ENCODE measurements around the gene HIGD2A.
"Not testable (repeated sequence)": the region's sequence is repeated elsewhere in the genome, so short reads cannot be mapped to it uniquely, and the experiment has no call there.

HIGD2A gene

DNA sequence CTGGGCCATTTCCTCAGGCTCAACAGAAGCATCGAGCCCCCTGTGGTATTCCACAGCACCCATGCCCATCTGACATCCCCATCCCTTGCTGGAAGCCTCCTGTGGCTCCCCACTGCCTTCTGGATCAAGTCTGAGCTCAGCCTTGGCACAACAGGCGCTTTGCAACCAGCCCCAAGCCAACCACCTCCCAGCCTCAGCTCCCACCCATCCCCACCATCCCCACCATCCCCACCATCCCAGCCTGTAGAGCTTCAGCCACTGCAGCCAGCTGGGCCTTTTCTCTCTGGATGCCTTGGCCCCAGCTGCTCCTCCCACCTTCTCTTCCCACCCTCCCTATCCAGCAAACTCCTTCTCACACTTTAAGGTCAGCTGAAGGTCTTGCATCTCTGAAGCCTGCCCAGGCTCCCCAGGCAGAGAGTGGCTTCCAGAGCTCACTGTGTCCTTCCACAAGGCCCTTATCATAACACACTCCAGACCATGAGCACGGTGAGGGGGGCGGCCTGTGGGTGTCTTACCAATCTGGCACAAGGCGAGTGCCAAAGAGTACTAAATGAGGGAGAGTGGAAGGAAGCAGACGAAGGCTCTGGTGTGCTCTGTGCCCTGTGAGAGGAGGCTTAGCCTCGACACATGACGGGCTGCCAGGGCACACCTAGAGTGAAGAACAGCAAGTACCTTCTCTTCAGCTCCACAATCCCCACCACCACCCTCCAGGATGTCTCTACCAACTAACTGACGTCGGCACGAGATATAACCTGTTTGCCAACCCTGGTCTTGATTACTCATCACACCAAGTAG lies 6.5 kb downstream of the HIGD2A start:
- DNase-seq (no peak), ATAC-seq (replicated peaks) (no peak)
- Mint-ChIP-seq H3K4me1 (peaks cover 0 to 13% of the 10 kb centered on the region in 2 donors), H3K27ac (peak overlapping the region; percentile 31), H3K27me3 (no peaks in the 10 kb centered on the region), H3K4me3 (no peak overlapping the region), H3K36me3 (peaks cover 30 to 60% of the 10 kb centered on the region in 2 donors), H3K9me3 (no peaks in the 10 kb centered on the region)

DNA sequence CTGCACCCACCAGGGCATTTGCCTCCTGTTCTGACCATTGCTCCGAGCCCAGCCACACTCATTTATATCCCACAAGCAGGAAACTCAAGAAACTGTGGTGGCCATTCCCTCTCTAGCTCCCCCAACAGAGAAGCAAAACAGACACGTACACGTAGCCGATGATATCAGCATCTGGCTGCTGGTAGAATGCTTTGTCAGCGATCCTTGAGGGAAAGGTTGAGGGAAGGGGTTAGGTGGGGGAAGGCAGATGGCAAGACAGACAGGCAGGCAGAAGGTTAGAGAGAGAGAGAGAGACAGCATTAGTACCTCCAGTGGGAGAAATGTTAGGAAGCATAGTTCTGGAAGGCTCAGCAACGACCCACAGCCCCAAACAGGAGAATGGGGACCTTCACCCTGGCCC lies 7.8 kb downstream of the HIGD2A start:
- H3K4me3 Mint-ChIP-seq: no peak overlapping the region
- DNase-seq (no peak), ATAC-seq (replicated peaks) (no peak)
- H3K36me3 Mint-ChIP-seq: peaks cover 24 to 57% of the 10 kb centered on the region in 2 donors
- peaks cover 4 to 9% of the 10 kb centered on the region in 2 donors for H3K4me1 Mint-ChIP-seq
- no peak overlapping the region for H3K27ac Mint-ChIP-seq
- H3K27me3 Mint-ChIP-seq: no peaks in the 10 kb centered on the region
- no peaks in the 10 kb centered on the region for H3K9me3 Mint-ChIP-seq

DNA sequence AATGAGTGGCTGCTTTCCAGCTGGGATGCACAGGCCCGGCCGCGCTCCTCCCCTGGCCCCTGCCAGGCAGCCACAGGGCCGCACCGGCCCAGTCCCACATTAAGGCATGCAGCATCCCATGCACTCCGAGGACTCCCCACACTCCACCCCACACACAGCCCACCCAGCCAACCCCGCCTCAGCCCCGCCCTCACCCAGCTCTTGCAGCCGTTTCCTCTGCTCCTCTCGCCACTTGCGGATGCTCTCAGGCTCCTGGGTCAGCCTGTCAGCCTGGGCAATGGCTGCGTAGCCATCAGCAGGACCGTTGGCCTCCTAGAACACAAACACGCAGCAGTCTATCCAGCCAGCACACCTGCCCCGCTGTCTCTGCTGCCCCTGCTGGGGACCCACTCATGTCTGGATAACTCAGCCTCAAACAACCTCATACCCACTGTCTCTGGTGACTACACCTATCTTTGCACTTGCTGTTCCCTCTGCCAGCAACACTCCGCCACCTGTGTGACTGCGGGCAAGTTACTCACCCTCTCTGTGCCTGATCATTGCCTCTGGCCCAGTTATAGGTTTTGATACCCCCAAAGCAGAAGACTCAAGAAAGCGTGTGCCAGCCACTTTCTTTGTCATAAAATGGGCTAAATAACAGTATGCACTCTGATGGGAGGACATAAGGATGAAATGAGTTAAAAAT lies 9.3 kb downstream of the HIGD2A start:
- no peak for DNase-seq
- no peaks in the 10 kb centered on the region for H3K27me3 Mint-ChIP-seq
- no peak overlapping the region for H3K27ac Mint-ChIP-seq
- H3K4me3 Mint-ChIP-seq: no peak overlapping the region
- peaks cover 21 to 54% of the 10 kb centered on the region in 2 donors for H3K36me3 Mint-ChIP-seq
- no peaks in the 10 kb centered on the region for H3K9me3 Mint-ChIP-seq
- H3K4me1 Mint-ChIP-seq: peaks cover 0 to 4% of the 10 kb centered on the region in 2 donors
- ATAC-seq (replicated peaks): no peak

DNA sequence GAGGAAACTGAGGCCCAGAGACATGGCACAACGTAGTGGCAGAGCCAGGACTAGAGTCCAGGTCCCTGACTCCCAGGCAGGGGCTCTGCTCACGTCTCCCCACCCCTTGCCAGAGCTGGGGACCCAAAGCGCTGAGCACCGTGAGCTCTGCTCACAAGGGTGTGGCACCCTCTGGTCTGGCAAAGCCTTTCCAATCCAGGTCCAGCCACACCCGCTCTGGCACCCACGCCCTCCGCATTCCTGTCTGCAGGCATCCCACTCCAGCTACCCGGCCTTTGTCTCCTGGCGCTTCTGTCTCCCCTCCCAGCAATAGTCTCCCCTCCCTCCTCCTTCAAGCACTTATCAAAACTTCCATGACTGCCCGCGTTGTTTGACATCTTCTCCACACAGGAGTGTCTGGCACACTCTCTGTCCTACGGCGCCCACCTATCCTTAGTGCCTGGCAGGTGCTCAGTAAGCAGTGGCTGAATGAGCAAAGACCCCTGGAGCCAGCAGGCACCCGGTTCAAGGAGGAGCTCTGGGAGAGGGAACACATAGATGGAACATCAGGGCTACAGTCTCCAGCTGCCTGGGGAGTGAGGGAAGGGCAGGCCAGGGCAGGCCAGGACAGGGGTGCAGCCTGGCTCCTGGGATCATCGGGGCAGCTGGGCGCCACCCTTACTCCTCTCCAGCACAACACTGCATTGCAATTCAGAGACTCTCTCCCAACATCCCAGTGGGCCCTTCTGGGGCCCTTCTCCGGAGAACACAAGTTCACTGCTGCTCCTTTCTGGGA lies 12.0 kb downstream of the HIGD2A start:
- H3K4me1 Mint-ChIP-seq: peaks cover 0 to 4% of the 10 kb centered on the region in 2 donors
- H3K9me3 Mint-ChIP-seq: no peaks in the 10 kb centered on the region
- DNase-seq (no peak), ATAC-seq (replicated peaks) (no peak)
- no peaks in the 10 kb centered on the region for H3K27me3 Mint-ChIP-seq
- H3K4me3 Mint-ChIP-seq: no peak overlapping the region
- H3K27ac Mint-ChIP-seq: peak overlapping the region; percentile 63
- H3K36me3 Mint-ChIP-seq: peaks cover 19 to 42% of the 10 kb centered on the region in 2 donors

DNA sequence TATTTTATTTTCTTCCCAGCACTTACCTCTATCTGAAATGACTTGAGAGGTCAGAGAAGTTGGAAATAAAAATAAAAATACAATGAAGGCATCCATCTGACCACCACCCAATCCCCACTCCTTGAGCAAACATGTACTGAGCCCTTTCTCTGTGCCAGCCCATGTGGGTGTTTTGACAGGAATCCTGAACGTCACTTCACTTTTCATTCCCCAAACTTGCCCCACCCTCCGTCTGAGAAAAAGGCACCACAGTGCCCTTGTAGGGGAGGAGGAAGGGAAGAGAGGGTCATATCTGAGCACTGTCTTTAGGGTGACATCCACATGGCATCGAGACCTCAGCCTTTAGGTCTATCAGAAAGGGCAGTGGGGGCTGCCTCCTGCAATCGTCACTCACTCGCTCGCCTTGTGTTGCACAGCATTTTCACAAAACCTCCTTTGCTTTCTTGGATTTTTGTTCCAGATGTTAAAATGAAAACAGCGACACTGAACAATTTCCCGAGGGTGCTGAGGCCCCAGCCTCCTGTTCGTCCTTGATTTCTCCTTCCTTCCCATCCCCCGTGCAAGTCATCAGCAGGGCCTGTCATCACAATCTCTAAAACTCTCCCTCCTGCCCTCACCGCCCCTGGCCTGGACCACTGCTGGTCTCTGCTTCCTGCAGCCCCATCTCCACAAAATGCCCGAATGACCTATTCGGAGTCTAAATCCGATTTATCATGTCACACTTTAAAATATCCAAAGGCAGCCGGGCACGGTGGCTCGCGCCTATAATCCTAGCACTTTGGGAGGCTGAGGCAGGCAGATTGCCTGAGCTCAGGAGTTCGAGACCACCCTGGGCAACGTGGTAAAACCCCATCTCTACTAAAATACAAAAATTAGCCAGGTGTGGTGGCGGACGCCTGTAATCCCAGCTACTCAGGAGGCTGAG lies 13.0 kb downstream of the HIGD2A start:
- no peak for ATAC-seq (replicated peaks)
- Mint-ChIP-seq H3K4me1 (peaks cover 0 to 4% of the 10 kb centered on the region in 2 donors), H3K27ac (no peak overlapping the region), H3K4me3 (no peak overlapping the region), H3K36me3 (peaks cover 15 to 47% of the 10 kb centered on the region in 2 donors), H3K9me3 (no peaks in the 10 kb centered on the region), H3K27me3 (no peaks in the 10 kb centered on the region)
- no peak for DNase-seq

DNA sequence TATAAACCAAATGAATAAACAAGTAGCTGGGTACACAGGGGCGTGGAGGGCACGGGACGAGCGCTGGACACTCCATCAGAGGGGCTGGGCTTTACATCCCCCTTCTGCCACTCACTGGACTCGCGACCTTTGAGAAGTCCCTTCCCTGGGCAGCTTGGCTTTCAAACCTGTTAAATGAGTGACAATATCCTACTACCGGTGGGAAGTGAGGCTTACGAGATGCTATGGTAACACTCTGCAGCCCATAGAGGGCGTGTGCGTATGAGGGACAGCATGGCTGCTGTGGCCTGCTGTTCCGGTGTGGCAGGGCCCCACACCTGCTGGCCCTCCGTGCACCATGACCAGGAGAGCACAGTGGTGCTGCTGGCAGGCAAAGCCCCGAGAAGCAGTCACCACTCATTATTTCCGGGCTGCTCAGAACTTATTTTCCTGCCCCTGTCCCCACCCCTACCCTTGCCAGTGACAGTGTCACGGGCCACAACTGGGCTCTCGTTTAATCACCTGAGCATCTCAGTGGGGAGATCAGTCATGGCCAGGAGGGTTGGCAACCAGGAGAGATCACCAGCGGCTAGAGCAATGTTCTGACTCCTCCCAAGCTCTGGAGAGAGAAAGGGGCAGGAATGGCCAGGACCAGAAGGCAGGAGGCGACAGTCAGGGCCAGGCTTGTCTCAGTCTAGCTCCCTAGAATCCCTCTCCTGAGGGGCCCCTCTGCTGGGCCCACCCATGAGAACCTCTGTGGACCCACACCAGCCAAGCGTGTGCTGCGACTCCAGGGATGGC lies 17.3 kb downstream of the HIGD2A start:
- Mint-ChIP-seq H3K4me3 (no peak overlapping the region), H3K27ac (no peak overlapping the region), H3K27me3 (no peaks in the 10 kb centered on the region), H3K4me1 (peaks cover 3% of the 10 kb centered on the region in 2 donors), H3K36me3 (peaks cover 15 to 35% of the 10 kb centered on the region in 2 donors), H3K9me3 (no peaks in the 10 kb centered on the region)
- no peak for DNase-seq
- no peak for ATAC-seq (replicated peaks)

DNA sequence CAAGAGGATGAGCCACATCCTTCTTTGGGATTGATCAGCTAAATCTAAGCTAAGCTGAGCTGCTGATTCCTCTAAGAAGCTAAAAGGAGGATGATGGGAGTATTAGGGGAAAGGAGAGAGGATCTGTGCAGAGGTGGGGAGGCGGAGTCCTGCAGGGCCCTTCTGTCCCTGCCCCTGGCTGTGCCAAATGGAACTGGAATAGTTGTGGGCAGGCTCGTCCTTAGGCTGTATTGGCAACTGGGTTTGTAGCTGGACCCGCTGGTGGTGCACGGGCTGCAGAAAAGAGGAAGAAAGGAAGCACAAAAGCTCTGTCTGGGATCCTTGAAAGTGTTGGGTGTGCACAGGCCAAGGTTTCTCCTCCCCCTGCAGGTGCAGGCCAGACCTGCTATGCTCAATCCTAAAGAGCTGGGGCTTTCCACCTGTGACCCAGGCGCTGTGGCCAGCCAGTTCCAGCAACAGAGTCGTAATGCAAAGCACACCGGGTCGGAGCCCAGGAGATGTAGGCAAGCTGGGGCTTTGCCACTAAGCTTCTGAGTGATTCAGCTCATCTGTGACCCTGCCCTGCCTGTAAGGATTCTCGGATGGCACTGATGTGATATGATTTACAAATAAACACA lies 18.0 kb downstream of the HIGD2A start:
- Mint-ChIP-seq H3K27me3 (no peaks in the 10 kb centered on the region), H3K36me3 (peaks cover 15 to 37% of the 10 kb centered on the region in 2 donors), H3K4me1 (peaks cover 10% of the 10 kb centered on the region in 2 donors), H3K4me3 (no peak overlapping the region), H3K9me3 (no peaks in the 10 kb centered on the region), H3K27ac (no peak overlapping the region)
- DNase-seq (no peak), ATAC-seq (replicated peaks) (no peak)

DNA sequence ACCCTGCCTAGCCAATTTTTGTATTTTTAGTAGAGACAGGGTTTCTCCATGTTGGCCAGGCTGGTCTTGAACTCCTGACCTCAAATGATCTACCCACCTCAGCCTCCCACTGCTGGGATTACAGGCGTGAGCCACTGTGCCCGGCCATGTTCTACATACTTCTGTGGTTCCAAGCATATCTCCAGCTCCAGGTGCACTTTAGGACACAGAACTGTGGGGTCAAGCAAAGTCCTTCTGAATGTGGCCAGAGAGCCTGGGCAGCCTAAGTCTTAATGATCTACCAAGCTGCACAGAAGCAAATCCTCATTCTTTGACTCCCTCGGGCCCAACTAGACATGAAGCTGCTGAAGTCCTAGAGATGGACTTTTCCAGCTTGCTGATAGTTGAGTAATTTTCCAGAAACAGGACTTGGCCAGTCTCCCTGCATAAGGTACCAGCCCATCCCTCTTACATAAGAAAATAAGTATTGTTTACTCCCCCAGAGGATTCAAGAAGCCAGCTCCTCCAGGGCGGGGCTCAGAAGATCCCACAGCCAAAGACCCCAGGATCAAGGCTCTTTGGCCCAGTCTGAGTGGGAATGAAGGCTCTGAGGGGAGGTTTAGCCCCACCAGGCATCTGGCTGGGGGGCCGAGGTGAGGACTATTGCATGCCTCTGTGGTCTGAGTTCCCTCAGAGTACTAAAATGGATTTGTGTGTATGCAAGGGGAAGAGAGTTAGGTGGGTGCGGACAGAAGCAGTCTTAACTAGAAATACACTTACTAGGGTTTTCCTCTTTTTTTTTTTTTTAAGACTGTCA lies 19.1 kb downstream of the HIGD2A start:
- no peaks in the 10 kb centered on the region for H3K9me3 Mint-ChIP-seq
- H3K27ac Mint-ChIP-seq: no peak overlapping the region
- no peak overlapping the region for H3K4me3 Mint-ChIP-seq
- H3K4me1 Mint-ChIP-seq: peaks cover 12 to 18% of the 10 kb centered on the region in 2 donors
- H3K36me3 Mint-ChIP-seq: peaks cover 13 to 35% of the 10 kb centered on the region in 2 donors
- ATAC-seq (replicated peaks) (no peak), DNase-seq (no peak)
- H3K27me3 Mint-ChIP-seq: no peaks in the 10 kb centered on the region

DNA sequence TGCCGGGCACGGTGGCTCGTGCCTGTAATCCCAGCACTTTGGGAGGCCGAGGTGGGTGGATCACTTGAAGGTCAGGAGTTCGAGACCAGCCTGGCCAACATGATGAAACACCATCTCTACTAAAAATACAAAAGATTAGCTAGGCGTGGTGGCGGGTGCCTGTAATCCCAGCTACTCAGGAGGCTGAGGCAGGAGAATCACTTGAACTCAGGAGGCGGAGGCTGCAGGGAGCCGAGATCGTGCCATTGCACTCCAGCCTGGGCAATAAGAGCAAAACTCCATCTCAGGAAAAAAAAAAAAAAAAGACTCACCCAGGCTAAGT lies 19.7 kb downstream of the HIGD2A start:
- H3K9me3 Mint-ChIP-seq; H3K4me3 Mint-ChIP-seq; H3K27me3 Mint-ChIP-seq; ATAC-seq (replicated peaks); H3K27ac Mint-ChIP-seq; DNase-seq: not testable (repeated sequence)
- peaks cover 13 to 34% of the 10 kb centered on the region in 2 donors for H3K36me3 Mint-ChIP-seq
- H3K4me1 Mint-ChIP-seq: peaks cover 16 to 18% of the 10 kb centered on the region in 2 donors

DNA sequence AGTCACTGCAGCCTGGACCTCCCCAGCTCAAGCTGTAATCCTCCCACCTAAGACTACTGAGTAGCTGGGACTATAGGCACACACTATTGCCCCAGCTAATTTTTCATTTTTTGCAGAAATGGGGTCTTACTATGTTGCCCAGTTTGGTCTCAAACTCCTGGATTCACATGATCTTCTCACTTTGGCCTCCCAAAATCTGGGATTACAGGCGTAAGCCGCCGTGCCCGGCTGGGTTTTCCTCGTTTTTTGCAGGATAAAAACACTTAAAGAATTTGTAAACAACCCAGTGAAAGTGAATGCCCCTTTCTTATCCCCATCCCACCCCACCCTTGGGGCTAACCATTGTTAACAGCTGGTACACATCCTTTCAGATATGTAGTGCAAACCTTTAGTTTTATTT lies 20.0 kb downstream of the HIGD2A start:
- peaks cover 17 to 18% of the 10 kb centered on the region in 2 donors for H3K4me1 Mint-ChIP-seq
- H3K4me3 Mint-ChIP-seq: no peak overlapping the region

DNA sequence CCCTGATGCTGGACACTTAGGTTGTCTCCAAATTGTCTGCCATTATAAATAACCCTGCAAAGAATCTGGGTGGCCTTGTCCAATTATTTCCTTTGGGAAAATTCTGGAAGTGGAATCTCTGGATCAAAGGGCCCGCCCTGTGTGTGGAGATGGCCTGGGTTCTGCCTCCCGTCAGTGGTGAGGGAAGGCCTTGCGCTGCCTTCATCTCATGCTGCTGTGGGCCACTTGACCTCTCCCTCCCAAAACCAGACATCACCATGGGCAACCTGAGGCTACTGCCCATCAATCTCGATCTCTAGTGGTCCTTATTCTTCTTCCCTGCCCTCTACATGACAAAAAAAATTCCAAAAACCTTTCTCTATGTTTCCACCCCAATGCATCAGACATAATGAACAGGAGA lies 21.2 kb downstream of the HIGD2A start:
- H3K27ac Mint-ChIP-seq: no peak overlapping the region
- peaks cover 13 to 34% of the 10 kb centered on the region in 2 donors for H3K36me3 Mint-ChIP-seq

More for the DNA sequence above, 20.0 kb downstream of the HIGD2A start:
- DNase-seq: no peak
- Mint-ChIP-seq H3K36me3 (peaks cover 13 to 34% of the 10 kb centered on the region in 2 donors), H3K27me3 (no peaks in the 10 kb centered on the region), H3K27ac (no peak overlapping the region), H3K9me3 (no peaks in the 10 kb centered on the region)
- ATAC-seq (replicated peaks): no peak

DNA sequence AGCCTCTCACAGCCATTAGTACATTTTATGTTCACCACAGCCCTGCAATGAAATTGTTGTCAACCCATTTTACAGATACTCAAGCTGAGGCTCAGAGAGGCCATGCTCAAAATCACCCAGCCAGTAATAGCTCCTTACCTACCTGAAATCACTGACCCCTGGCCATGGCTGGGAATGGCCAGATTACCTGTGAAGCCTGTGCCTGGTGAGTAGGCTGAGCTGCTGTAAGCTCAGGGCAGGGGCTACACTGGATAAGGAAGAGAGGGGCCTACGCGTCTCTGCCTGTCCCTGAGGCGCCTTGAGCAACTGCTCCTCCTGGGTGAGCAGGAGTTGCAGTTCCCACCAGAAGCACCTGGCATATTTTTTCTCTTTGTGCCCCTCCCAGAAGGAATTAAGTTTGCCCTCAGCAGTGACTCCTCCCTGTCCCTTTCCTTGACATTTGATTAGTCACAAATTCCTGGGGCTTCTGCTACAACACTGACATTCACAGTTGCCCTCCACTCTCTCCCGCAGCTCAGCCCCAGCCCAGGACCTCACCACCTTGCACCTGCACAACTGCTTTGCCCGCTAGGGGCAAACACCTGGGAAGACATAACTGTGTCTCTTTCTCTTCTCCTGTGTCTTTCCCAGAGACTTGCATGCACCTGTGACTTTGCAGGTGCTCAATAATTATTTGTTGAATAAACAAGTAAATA lies 22.1 kb downstream of the HIGD2A start:
- peaks cover 26 to 39% of the 10 kb centered on the region in 2 donors for H3K4me1 Mint-ChIP-seq
- no peak overlapping the region for H3K27ac Mint-ChIP-seq
- ATAC-seq (replicated peaks) (no peak), DNase-seq (no peak)
- no peaks in the 10 kb centered on the region for H3K27me3 Mint-ChIP-seq
- no peaks in the 10 kb centered on the region for H3K9me3 Mint-ChIP-seq
- peaks cover 13 to 31% of the 10 kb centered on the region in 2 donors for H3K36me3 Mint-ChIP-seq
- H3K4me3 Mint-ChIP-seq: no peak overlapping the region

More for the DNA sequence above, 21.2 kb downstream of the HIGD2A start:
- no peak for DNase-seq
- H3K4me1 Mint-ChIP-seq: peaks cover 22 to 30% of the 10 kb centered on the region in 2 donors
- no peaks in the 10 kb centered on the region for H3K27me3 Mint-ChIP-seq
- no peaks in the 10 kb centered on the region for H3K9me3 Mint-ChIP-seq
- no peak overlapping the region for H3K4me3 Mint-ChIP-seq
- no peak for ATAC-seq (replicated peaks)

All from stimulated activated naive B cell treated with anti-CD40 and anti-IgM and Interleukin-4, amounts not matched to agents 10 μg/mL and 1 μg/mL and 100 μg/mL, for 72 hours (primary cell).